ENCODE data around the gene ARID5B. TPM values are rescaled to one million over a fixed set of nuclear protein-coding genes. Genes with fewer than 3 reads are reported as not detected.
"Not testable (repeated sequence)": the region's sequence is repeated elsewhere in the genome, so short reads cannot be mapped to it uniquely, and the experiment has no call there.

ARID5B gene
- total RNA-seq, 1 donor from 2014 or later = 36.9 TPM

DNA sequence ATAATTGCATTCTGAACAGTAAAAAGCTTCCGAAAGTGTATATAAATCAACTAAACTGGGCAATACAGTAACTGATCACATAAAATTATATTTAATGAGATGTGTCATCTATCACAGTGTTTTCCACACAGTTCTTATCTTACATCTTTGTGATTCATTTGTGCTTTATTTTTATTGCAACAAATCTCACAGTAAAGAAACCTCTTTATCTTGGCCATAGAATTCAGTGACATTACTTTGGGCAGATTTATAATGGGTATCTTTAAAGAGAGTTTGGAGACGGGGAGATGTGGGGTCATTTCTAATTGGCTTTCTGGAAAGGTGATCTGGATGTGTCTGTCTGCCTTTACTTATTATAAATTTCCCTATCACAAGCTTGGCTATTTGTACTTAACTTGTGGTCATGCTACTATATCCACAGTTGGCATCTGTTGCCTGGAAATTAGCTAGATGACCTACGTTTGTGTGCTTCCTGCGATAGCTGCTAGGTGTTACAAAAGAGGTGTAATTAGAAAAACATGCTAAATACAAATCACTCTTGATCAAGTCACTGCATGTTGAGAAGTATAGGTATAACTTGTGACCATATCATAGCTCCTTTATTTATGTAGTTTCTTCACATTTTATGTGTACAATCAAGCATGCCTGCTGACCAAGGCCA is 123.8 kb downstream of the ARID5B start:
- no peak for DNase-seq (ENCODE audit: extremely low spot score, unreplicated experiment)
- TF ChIP-seq CTCF (conservative IDR thresholded peaks at IDR 0.05) = no peak
- Mint-ChIP-seq H3K27ac (peak overlapping the region; percentile 19), H3K27me3 (no peaks in the 10 kb centered on the region), H3K4me3 (no peak overlapping the region), H3K4me1 (ENCODE audit: unreplicated experiment) (peaks cover 30% of the 10 kb centered on the region), H3K36me3 (peaks cover 36% of the 10 kb centered on the region), H3K9me3 (peaks cover 11% of the 10 kb centered on the region)

DNA sequence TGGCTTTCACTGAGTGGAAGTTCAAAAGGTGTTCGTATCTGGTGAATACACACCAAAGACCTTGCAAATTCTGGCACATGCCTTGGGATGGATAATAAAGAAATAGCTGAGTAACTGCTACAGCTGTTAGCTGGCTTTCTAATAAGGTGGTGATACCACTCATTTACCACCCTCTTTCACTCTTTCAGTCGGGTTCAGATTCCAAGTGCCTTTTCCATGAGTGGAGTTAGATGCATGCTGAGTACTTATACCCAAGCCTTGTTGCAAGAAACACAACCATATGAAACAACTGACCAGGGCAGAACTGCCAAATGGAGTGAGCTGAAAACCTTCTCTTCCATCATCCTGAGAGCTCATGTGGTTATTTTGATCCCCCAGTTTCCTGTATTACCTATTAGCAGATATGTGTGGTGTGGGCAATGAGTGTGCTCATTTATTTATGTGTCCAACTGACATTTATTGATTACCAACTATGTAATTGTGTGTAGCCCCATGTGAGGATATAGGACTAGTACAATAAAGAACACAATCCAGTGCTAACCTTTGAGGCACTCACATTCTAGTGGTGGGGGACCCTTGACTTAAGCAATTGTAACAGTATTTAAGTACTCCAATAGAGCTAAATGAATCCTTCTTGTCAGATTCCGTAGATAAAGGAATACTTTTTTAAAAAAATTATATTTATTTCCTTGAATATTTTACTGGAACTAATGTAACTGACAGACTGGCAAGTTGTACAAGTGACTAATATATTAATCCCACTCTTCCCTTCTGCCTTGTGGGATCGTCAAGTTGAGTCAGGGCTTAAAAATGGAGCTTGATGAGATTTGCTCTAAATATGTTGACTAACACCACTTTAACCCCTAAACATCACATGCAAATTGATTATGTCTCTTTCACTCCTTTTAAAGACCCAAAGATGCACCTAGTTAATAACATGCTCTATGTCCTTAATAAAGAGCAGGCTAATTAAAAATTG is 124.7 kb downstream of the ARID5B start:
- peaks cover 25% of the 10 kb centered on the region for H3K4me1 Mint-ChIP-seq (ENCODE audit: unreplicated experiment)
- H3K36me3 Mint-ChIP-seq = peaks cover 39% of the 10 kb centered on the region
- no peaks in the 10 kb centered on the region for H3K27me3 Mint-ChIP-seq
- H3K9me3 Mint-ChIP-seq = peaks cover 9% of the 10 kb centered on the region
- no peak for TF ChIP-seq CTCF (conservative IDR thresholded peaks at IDR 0.05)
- H3K27ac Mint-ChIP-seq = peak overlapping the region; percentile 75
- no peak overlapping the region for H3K4me3 Mint-ChIP-seq
- no peak for DNase-seq (ENCODE audit: extremely low spot score, unreplicated experiment)

GRCh38 chr10:62027841-62028501 is 126.5 kb downstream of the ARID5B start:
- Mint-ChIP-seq H3K27me3 (no peaks in the 10 kb centered on the region), H3K27ac (peak overlapping the region; percentile 23), H3K36me3 (peaks cover 33% of the 10 kb centered on the region), H3K4me1 (ENCODE audit: unreplicated experiment) (peaks cover 24% of the 10 kb centered on the region), H3K9me3 (peaks cover 5% of the 10 kb centered on the region), H3K4me3 (no peak overlapping the region)
- no peak for TF ChIP-seq CTCF (conservative IDR thresholded peaks at IDR 0.05)
- no peak for DNase-seq (ENCODE audit: extremely low spot score, unreplicated experiment)

DNA sequence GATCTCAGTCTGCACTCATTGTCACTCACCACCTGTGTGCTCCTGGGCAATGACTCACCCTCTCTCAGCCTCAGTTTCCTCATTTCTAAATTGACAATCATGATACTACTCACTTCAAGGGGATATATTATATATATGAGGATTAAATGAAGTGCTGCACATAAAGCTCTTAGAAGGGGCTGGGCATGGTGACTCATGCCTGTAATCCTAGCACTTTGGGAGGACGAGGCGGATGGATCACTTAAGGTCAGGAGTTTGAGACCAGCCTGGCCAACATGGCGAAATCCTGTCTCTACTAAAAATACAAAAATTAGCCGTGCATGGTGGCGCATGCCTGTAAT is 127.0 kb downstream of the ARID5B start:
- not testable (repeated sequence) for H3K4me3 Mint-ChIP-seq; DNase-seq (ENCODE audit: extremely low spot score, unreplicated experiment); H3K27me3 Mint-ChIP-seq; H3K9me3 Mint-ChIP-seq
- H3K27ac Mint-ChIP-seq = peak overlapping the region; percentile 23
- H3K36me3 Mint-ChIP-seq = peaks cover 28% of the 10 kb centered on the region
- peaks cover 29% of the 10 kb centered on the region for H3K4me1 Mint-ChIP-seq (ENCODE audit: unreplicated experiment)

GRCh38 chr10:62029401-62029800 is 127.9 kb downstream of the ARID5B start:
- peaks cover 32% of the 10 kb centered on the region for H3K4me1 Mint-ChIP-seq (ENCODE audit: unreplicated experiment)
- H3K36me3 Mint-ChIP-seq = peaks cover 26% of the 10 kb centered on the region
- no peak for DNase-seq (ENCODE audit: extremely low spot score, unreplicated experiment)
- no peak overlapping the region for H3K27ac Mint-ChIP-seq
- TF ChIP-seq CTCF (conservative IDR thresholded peaks at IDR 0.05) = no peak
- no peaks in the 10 kb centered on the region for H3K27me3 Mint-ChIP-seq
- H3K9me3 Mint-ChIP-seq = no peaks in the 10 kb centered on the region
- H3K4me3 Mint-ChIP-seq = no peak overlapping the region
